ENCODE measurements around the gene SDK1.

- TF ChIP-seq EZH2phosphoT487 (IDR thresholded peaks at IDR 0.05; ENCODE audit: insufficient read depth, low read depth): no peak
- TF ChIP-seq EZH2 (IDR thresholded peaks at IDR 0.05; ENCODE audit: insufficient read depth, poor library complexity, severe bottlenecking): no peak
Observed at GRCh38 chr7:3436112-3436511, 135.1 kb downstream of the SDK1 start.

Data from GM23248 (cell line).